HG02571 (cell line): ENCODE results near the gene CHTOP.
"Not testable (repeated sequence)": the region's sequence is repeated elsewhere in the genome, so short reads cannot be mapped to it uniquely, and the experiment has no call there.

Experiments used
- ATAC-seq: cut with Tn5 transposase; IDR thresholded peaks from one replicate; pipeline ENCODE4 v1.9.1; 2021; ENCODE audit warnings: mild to moderate bottlenecking, moderate library complexity; ENCODE audit not compliant: unreplicated experiment

CHTOP gene, protein sequence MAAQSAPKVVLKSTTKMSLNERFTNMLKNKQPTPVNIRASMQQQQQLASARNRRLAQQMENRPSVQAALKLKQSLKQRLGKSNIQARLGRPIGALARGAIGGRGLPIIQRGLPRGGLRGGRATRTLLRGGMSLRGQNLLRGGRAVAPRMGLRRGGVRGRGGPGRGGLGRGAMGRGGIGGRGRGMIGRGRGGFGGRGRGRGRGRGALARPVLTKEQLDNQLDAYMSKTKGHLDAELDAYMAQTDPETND

DNA sequence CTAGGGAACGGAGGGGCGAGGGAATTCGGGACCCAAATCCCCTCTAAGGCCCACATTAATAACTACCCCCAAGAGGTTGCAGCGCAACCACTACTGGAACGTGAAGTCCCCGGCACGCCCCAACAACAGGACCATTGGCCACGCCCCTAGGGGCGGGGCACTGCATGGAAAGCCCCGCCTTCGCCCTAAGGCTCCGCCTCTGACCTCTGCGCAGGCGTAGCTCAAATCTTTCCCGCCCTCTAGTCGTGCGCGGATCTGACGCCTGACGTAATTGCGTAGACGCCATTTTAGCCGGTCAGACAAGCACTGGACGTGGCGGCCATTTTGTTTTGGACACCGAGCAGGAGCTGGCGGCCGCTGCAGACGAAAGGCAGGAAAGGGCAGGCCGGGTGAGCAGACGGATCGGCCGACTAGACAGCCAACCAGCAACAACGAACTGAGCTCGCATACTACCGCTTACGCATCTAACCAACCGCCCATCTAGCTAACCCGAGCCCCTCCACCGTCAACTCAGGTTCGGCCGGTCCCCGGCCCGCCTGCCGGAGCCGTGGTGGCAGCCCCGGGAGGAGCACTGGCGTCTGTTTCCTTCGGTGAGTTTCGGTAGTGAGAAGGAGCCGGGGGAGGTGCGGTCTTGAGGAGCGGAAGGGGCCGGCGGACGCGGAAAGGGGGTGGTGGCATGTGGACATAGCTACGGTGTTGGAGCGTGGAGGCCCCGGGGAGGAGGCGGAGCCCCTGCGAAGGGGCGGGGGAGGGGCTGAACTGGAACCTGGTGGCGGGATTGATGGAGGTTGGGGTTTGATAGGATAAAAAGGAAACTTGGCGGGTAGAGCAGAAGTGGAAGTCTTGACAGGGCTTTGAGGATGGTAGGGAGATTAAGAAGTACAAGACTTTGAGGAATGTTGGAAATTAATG is at the start of gene CHTOP:
Gene CHTOP, plus strand, starts transcription at position 313 of the 912 bp plus-strand sequence. CDS start 2,523 bp downstream, outside the sequence.
- peak; percentile 86 for ATAC-seq

DNA sequence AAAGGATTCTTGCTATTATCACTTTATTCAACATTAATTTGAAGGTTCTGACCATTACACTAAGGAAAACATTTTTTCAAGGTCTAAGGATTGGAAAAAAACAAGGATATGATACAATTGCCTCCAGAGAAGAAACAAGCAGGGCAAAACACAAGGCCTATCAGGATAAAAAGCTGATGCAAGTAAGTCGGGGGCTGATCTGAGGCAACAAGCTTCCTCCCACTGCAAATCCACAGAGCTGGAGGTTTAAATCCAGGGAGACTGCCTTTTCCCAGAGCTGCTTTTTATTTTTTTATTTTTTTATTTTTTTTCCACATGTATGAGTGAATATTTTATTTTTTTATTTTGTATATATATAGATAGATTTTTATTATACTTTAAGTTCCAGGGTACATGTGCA is 48.9 kb upstream of the CHTOP start:
- ATAC-seq, result no peak

DNA sequence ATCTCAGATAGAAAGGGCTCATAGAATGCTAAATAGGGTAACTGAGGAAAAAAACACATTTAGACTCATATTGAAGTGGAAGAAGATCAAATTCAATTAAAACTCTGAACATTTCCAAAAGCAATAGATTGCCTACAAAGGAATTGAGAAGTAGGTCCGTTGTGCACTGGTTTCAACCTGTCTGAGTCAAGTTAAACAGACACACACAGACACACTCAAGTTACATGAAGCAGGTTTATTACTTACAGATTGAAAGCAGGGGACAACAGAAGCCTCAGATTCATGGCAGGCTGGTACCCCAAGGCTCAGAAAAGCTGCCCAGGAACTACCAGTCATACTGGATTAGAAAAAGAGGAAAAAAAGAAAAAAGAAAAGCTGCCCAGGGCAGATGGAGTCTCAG is 47.5 kb upstream of the CHTOP start:
- no peak for ATAC-seq

DNA sequence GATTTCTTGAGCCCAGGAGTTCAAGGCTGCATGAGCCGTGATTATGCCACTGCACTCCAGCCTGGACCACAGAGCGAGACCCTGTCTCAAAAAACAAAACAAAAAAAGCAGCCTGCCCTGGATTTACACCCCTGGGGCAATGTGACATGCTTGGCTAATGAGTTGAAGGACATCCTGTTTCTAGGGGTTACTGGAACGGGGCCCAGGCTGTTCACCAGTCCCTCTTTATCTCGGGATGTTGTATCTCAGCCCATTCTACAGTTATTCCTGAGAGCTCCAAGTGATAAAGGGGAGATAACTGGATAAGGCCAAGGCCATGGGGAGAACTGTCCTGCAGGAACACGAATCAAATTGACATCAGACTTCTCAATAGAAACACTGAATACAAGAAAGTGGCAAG is 46.6 kb upstream of the CHTOP start:
- no peak for ATAC-seq

DNA sequence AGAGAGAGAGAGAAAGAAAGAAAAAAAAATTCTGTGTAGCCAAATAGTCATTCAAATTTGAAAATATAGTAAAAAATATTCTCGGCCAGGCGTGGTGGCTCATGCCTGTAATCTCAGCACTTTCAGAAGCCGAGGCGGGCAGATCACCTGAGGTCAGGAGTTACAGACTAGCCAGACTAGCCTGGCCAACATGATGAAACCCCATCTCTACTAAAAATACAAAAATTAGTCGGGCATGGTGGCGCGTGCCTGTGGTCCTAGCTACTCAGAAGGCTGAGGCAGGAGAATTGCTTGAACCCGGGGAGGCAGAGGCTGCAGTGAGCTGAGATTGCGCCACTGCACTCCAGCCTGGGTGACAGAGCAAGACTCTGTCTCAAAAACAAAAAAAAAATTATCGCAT is 45.8 kb upstream of the CHTOP start:
- ATAC-seq, result not testable (repeated sequence)

DNA sequence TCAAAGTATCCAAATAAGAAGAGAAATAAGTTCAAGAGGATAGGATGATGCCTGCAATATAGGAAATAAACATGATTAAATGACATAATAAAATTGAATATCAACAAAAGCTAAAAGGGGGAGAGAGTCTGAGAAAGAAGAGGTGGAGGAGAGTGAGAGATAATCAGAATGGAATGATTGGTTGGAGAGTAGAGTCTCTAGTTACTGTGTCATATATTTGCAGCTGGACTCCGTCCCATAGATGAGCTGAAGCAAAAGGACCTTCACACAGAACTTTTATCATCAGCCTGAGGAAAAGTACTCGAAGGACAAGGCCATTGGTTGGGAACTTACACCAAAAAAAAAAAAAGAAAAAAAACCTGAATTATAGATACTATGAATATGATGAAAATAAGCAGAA is 45.4 kb upstream of the CHTOP start:
- ATAC-seq, result no peak

DNA sequence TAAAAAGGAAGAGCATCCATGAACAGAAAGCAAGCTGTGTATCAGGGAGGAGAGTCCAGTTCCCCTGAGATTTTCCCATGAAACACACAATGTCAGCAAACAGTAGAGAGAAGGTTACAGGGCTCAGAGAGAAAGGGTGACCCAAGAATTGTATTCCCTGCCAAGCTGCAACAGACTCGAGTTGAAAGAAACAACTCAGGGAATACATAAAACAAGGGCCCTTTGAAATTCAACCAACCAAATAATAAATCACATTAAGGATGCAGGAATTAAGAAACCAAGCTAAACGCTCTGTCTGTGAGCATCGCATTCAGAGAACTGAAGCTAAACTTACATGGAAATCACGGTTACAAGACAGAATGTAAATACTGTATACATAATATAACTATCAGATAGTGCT is 41.1 kb upstream of the CHTOP start:
- no peak for ATAC-seq

DNA sequence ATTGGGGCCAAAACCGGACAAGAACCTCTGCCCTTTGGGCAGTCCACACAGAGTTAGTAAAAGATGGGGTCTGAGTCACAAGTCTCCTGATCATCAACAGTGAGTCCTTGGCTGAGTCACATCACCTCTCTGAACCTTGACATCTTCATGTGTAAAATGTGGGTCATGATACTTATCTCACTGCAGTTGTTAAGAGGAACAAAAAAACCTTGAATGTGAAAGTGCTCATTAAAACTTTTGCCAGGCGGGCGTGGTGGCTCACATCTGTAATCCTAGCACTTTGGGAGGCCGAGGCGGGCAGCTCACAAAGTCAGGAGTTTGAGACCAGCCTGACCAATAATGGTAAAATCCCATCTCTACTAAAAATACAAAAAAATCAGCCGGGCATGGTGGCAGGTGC is 36.7 kb upstream of the CHTOP start:
- ATAC-seq, result no peak

DNA sequence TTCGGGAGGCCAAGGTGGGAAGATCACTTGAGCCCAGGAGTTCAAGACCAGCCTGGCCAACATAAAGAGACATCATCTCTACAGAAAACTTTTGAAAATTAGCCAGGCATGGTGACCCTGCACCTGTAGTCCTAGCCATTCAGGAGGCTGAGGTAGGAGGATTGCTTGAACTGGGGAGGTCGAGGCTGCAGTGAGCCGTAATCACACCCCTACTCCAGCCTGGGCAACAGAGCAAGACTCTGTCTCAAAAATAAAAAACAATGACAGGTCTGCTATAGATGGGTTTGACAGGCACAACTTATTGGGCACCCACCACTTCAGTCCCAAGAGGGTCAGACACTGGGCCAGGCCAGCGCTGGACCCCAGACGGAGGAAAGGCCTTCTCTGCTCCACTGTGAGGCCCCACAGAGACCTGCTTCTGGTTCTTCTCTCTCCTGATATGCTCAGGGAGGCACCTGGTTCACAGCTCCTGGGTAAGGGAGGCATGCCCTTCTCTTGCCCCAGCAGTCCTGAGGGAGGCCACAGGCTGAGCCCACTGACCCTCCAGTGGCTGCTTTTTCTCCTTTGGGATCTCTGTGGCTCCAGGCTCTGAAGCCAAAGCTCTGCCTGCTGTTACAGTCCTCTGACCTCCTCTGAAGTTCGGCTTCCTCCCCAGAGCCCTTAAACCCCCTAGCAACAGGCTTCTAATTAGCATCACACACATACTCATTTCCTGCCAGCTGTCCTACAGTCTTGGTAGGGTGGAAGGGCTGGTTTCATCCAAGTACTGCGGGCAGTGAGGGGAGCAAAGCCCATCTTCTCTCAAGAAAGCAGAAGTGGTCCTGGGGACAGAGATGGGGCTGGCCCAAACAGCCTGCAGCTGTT is 35.3 kb upstream of the CHTOP start:
- peak; percentile 91 for ATAC-seq

DNA sequence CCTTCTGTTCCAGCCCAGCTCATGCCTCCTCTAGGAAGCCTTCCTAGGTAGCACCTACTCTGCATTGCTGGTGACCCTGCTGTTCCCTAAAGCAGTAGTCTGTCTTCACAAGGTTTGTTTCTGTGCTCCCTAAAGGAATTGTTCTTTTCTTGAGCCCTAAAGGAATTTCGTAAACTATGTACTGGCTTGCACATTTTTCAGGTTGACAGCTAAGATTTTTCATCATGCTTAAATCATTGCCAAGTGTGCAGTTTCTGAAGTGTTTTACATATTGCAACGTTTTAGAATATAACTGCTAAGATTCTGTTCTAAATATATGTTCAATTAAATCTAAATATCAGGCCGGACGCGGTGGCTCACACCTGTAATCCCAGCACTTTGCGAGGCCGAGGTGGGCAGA is 34.0 kb upstream of the CHTOP start:
- ATAC-seq, result no peak

DNA sequence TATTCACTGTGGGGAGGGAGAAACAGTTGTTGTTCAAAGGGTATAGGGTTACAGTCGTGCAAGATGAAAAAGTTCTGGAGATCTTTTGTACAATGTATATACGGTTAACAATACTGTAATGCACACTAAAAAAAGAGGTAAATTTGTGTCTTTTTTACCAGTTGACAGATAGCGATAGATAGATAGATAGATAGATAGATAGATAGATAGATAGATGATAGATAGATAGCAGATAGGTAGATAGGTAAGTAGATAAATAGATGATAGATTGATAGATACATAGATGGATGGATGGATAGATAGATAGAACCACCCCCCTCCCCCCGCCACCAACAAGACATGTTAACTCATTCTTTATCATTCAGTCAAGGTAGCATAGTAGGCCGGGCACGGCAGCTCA is 31.1 kb upstream of the CHTOP start:
- ATAC-seq, result no peak

DNA sequence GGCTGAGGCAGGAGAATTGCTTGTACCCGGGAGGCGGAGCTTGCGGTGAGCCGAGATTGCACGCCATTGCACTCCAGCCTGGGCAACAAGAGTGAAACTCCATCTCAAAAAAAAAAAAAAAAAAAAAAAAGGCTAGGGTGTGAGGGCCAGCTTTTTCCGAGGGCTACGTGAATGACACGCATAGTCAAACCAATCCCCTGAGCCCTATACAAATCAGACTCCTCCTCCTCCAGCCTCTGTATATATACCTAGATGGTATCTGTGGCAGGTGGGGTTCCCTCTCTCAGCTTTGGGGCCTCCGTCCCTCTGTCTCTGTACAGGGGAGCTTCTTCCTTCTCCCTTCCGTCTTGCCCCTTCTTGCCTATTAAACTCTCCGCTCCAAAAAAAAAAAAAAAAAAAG is 27.7 kb upstream of the CHTOP start:
- no peak for ATAC-seq

DNA sequence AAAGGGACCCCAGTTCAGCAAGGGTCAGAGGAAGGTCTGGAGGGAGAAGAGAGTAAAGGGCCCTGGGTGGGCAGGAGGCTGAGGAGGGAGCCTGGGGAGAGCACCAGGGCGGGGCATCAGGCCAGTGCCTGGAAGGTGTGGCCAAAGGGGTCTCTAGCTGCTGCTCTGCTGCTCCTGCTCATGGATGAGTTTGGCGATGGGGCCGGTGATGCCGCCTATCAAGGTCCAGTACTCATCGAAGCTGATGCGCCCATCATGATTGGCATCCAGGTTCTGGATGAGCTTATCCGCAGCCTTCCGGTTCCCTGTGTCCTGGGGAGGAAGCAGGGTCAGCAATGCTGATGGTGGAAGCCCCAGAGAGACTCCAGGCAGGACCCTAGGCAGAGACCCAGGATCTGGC is 26.5 kb upstream of the CHTOP start:
- no peak for ATAC-seq

DNA sequence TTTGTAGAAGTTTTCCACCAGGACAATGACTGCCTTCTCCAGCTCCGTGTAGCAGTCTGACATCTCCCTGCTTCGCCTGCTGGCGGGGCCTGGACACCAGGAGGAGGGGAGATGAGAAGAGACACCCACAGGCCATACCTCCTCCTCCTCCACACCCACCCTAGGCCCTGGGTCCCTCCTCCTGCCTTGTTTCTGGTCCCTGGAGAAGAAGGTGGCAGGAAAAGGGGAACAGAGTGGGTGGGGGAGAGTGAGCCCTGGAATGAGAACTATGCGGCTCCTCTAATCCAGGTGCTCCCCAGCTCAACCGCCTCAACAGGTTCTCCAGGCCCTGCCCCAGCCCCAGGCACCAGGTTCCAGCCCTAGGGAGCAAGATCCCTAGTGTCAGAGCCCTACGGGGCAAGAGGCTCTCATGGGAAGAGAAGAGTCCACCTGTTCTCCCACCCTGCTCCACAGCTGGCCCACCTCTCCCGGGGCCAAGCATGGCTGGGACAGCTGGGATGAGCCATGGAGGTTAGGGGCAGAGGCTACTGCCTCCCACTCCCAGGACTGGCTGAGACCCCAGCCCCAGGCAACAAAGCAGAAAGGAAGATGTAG is 25.7 kb upstream of the CHTOP start:
- ATAC-seq, result no peak

DNA sequence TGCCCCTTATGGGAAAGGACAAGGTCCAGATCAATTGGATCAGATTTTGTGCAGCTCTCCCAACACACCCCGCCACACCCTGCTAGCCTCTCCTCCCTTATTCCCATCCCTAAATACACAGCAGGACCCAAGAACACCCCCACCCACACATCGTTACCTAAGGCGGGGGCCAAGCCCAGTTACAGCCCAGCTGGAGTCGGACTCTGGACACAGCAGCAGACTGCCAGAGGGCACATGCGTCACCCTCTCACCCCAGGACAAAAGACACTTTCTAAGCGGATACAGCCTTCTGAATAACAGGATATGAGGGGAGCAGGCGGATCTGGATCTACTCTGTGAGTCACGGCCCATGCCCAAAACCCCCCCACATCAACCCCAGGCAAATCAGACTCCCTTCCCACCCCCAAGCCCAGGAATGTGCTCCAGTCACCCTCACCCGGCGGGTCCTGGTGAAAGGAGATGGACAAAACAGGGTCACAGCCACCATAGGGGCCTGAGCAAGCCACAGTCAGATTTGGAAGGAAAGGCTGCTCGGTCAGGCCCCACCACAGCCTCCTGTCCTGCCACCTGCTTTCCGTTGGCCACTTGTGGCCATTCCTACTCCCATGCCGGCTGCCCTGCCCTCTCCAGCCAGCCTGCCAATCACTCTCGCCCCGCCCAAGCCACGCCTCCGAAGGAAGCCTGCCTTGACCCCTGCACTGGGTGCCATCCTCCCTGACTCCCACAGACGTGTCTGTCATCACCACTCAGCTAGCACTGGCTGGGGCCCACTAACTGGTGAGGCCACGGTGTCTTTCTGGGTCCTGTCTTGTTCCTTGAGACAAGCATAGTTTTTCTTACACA is 24.9 kb upstream of the CHTOP start:
- no peak for ATAC-seq

DNA sequence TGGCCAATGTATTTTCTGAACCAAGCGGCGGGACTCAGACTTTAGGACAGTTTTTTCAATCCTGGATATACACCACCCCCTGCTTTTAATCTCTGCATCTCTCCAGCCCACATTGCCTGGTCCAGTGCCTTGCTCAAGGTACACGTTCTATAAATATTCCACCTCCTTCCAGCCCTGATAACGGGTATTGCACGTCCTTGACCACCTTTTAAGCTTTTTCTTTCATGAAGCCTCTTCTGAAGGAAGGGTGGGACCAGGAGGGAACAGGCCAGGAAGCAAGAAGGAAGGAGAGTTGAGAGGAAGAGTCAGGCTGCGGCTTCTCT is 24.3 kb upstream of the CHTOP start:
- no peak for ATAC-seq

DNA sequence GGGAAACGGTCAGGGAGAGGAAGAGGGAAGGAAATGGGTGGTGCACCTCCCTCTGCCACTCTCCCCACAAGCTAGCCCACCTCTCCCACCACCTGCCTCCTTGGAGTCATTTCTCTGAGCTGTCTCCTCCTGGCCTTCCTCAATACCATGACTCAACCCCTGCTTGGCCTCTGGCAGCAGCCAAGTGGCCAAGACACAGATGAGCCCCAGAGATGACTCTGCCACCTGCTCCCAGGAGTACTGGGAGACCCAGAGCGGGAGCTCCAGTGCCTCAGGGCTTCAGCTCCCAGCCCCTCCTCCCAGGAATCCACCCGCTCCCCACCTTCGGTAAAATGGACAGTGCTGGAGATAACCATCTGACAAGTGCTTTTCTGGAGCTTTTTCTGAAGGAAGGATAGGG is 23.5 kb upstream of the CHTOP start:
- ATAC-seq, result no peak

DNA sequence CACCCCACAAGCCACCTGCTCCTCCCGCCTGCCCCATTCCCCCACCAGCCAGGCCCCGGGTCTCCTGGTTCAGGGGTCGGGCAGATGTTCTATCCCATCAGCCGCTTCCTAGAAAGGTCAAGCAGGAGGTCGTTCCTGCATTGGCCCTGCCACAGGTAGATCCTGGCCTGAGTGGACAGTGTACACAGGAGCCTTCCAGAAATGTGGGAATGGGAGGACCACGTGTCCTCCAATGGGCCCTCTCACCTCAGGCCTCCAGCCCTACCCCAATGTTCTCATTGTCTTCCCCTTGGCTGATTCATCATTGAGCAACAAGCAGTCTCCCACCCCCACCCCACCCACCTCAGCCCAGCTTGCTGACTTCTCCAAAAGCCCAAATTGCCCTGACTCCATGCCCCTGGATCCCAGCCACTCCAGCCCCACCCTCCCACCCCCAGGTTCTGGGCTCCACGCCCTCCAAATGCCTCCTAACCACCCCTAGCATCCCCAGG is 23.0 kb upstream of the CHTOP start:
- no peak for ATAC-seq

DNA sequence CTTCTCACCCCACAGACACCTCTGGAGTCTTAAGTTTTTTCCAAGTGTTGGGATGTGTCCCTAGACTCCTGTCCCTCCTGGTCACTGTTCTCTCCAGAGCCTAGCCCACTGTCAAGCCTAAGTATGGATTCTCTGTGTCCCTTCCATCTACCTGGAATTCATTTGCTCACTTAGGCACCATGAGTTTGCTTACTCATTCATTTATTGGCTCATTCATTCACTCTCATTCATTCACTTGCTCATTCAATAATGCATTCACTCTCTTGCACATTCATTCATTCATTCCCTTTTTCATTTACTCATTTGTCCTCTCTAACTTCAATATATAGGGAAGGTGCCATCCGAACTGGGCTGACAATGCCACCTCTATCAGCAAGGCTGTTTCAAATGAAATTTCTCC is 22.5 kb upstream of the CHTOP start:
- ATAC-seq, result no peak

DNA sequence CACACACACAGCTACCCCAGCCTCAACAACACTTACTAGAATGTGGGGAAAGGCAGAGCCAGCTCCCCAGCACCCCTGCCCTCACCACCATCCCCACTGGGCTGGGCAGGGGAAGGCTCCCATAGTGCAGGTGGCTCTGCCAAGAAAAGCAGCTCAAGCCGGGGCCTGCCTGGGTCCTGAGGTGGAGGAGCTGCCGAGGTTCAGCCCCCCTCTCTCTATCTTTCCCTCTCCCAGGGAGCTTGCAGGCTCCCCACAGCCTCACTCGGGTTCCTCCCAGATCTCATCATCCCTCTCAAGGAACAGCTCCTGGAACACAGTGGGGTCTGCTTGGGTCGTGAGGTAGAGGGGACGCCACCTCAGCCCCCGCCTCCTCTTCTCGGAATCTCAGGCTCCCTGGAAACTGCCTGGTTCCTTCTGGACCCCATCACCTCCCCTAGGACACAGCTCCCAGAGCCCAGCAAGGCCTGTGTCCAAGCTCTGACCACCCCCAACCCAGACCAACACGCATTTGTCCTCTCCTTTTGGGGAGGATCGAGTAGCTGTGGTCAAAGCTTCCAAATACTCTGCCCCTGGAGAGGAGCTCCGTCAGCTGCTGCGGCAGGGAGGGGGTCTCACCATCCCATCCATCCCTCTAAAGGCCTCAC is 21.6 kb upstream of the CHTOP start:
- no peak for ATAC-seq
